Tibial nerve (tissue), 3 donors: ENCODE measurements around the gene EGLN3.

ENCODE experiments used
- POLR2A ChIP-seq, 2 donors: fragments of 450-650 bp; IDR thresholded peaks; one replicate each; pipeline ENCODE4 v1.6.1; 2017; ENCODE audit warnings: antibody characterized with exemption in 2 of 2, mild to moderate bottlenecking in 2 of 2, moderate library complexity in 2 of 2
- TF ChIP-seq, protein P1 (sequence below), 5 experiments: fragments of 200-600 bp in 3 of 5; fragments of 450-650 bp in 2 of 5; sonication (generic) in 3 of 5; IDR thresholded peaks; one replicate each; pipeline ENCODE4 v1.5.1; 2016 to 2019; ENCODE audit warnings: antibody characterized with exemption in 5 of 5, mild to moderate bottlenecking in 3 of 5, moderate library complexity in 2 of 5

DNA sequence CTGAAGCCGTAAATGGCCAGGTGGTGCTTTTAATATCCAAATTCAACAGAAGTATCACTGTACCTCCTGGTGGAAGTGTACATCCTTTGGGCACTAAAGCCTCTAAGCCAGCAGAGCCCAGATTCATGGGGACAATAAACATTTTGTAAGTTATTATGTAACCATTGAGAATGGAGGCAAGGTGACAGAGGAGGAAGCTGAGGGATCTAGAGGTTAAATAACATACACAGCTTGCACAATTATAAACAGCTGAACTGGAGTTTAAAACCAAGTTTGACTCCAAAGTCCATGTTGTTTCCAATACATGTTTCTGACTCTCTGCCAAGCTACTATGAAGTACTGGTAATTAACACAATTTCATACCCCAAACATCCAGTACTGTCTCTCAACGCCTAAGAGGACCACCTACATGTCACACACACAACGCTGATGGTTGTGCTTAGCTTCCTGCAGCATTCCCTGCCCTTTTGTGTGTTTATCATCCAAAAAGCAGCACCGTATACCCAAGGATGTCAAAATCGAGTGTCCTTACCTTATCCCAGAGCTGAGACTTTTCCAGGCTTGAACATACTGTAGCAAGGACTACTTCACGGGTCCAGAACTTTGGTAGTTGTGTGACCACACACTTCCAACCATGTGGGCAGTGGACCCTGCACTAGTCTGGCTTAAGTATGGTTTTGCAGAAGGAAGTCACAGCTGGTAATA, 41.3 kb downstream of the EGLN3 start:
- no peak for TF ChIP-seq POLR2A (IDR thresholded peaks at IDR 0.05)
- TF ChIP-seq, protein P1, sequence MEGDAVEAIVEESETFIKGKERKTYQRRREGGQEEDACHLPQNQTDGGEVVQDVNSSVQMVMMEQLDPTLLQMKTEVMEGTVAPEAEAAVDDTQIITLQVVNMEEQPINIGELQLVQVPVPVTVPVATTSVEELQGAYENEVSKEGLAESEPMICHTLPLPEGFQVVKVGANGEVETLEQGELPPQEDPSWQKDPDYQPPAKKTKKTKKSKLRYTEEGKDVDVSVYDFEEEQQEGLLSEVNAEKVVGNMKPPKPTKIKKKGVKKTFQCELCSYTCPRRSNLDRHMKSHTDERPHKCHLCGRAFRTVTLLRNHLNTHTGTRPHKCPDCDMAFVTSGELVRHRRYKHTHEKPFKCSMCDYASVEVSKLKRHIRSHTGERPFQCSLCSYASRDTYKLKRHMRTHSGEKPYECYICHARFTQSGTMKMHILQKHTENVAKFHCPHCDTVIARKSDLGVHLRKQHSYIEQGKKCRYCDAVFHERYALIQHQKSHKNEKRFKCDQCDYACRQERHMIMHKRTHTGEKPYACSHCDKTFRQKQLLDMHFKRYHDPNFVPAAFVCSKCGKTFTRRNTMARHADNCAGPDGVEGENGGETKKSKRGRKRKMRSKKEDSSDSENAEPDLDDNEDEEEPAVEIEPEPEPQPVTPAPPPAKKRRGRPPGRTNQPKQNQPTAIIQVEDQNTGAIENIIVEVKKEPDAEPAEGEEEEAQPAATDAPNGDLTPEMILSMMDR (IDR thresholded peaks at IDR 0.05) = no peak
